ENCODE results near the gene RAB20.

DNA sequence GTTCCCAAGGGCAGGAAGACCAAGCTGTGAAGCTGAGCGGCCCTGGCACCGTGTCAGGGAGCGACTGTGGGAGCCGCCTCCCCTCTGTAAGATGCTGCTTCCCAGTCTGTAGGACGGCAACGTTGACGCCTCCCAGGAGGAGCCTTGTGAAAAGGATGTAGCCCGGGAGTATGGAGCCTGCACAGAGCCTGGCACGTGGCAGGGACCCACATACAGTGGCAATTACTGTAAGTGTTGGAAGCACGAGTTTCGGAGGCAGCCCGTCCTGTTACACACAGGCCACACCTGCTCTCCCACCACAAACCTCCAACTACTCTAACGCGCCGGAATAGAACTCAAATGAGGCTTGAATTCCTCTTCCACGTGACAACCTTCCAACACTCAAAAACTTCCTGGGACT is 6.6 kb downstream of the RAB20 start:
- no peak for TF ChIP-seq JUND (IDR thresholded peaks at IDR 0.05)
- no peak for TF ChIP-seq SP1 (IDR thresholded peaks at IDR 0.05)

All from liver (tissue), 2 donors.